Measurements from ENCODE around the gene INPP4B.
"Not testable (repeated sequence)": the region's sequence is repeated elsewhere in the genome, so short reads cannot be mapped to it uniquely, and the experiment has no call there.

INPP4B gene

DNA sequence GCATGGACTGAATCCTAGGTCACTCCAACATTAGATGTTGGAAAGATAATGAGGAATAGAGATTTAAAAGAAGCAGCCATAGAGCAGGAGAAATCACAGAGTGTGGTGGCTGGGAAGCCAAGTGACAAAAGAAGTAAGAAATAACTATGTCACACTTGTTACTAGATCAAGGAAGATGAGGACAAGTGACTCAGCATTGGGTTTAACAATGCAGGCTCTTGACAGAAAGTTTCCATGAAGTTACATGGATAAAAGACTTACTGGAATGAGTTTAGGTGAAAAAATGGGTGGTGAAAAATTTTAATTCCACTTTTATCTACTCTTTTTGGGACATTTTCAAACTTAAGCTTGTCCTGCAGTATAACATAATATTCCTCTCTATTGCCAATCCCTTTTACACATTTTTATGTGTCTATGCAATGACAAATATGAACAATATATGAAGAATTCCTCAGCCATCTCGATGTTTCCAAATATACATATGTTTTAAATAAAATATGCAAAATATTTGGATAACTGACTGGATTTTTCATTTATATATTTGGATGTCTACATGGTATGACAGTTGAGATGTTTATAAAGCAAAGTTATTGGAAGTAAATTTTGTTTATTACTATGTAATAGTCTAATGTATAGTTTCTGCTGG, 747.1 kb downstream of the INPP4B start:
- DNase-seq = no peak

DNA sequence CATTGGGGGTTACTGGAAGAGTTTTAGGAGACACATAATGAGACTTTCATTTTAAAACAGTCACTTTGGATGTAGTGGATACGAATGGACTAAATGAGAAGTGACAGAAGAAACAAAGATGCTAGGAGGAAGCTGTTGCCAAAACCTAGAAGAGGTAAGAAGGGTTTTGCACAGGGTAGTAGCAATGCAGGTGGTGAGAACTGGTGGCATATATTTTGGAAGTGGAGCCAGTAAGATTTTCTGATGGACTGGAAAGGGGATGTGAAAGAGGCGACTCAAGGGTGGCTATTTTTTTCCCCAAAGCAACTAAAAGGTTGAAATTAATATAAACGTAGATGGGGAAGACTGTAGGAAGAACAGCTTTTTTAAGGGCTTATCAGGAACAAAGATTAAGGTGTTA, 747.7 kb downstream of the INPP4B start:
- DNase-seq = no peak

DNA sequence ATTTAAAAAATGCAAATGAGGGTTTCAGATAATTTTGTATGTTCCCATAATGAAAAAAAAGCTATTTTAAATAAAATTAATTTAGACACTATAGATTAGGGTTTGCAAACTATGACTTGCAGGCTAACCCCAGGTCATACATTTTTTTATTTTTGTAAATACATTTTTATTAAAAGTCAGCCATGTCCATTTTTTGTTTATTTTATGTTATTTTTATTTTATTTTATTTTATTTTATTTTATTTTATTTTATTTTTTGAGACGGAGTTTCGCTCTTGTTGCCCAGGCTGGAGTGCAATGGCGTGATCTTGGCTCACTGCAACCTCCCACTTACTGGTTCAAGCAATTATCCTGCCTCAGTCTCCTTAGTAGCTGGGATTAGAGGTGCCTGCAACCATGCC, 749.1 kb downstream of the INPP4B start:
- DNase-seq = no peak

DNA sequence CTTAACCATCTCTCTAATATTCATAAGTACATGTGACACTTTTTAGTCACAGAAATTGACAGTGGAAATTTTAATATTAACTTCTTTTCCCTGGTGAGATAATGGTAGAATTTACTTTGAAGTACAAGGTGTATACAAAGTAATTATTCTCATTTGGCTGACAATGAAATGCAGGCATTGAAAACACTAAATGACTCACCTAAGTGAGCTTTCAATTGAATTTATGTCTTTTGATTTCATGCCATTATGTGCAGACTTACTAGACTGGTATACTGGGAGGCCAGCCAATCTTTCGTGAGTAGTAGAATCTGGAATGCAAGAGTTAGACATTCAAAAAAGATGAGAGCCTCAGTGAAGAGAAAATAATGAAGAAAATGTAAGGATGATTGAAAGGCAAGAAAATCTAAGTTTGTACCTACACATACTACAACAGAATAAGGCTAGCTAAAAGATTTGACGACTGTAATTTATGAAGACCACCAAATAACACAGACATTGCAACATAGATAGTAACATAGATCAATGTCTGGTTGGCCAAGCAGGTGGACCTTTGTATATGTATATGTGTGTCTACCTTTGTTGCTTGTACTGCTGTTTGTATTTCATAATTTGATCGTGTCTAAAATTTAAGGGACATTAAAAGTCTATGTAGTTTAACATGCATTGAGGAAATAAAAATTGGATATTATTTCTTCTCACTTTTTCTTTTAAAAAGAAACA, 750.1 kb downstream of the INPP4B start:
- no peak for DNase-seq

DNA sequence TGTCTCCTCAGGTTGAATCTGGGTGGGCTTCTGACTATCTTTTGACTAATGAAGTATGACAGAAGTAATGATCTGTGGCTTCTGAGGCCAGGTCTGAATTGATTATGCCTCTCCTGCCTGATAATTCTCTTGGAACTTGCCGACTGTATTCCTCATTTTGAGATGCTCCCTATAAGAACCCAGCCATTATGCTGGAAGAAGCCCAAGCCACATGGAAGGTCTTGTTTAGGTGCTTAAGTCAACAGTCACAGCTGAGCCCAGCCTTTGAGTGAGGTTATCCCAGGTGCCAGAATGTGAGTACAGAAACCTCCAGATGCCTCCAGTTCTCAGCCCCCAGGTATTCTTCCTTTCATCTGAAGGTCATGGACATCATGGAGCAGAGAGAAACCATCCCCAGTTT, 753.2 kb downstream of the INPP4B start:
- no peak for DNase-seq

DNA sequence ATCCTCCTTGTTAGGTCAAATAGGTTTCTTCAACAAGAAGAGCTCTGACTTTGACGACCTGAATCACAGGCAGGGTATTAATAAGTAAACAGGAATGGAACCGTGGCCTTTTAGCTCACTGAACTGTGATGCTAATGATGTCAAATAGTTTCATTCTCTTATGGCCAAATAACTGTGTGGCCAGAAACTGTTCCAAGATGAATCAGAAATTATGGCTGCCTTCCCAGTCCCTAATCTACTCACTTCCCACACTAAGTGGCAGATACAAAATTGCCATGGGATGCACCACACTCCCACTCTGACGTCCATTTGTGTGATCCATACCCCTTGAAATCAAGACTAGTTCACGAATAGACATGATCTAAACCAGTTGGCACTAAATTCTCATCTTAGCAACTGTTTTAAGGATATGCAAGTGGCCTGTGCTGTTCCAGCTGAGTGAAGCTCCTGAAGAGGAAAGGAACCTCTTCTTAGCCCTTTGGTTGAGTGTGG, 754.4 kb downstream of the INPP4B start:
- DNase-seq = no peak

DNA sequence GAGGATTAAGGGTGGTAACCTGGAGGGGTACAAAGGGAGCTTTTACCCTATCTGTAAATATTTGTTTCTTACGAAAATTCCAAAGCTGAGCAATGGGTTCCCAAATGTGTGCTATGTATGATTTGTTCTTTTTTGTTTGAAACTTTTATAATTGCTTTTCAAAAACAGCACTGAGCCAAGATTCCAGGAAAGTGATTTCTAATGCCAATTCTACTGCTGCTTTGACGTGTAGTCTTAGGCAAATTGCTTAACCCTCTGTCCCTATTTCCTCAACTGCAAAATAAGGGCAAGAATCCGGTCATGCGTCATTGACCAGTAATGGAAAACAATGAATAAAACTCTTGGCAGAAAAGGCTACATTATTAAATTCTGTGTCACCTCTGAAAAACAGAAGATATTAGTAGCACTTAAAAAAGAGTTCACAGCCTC, 755.0 kb downstream of the INPP4B start:
- no peak for DNase-seq

GRCh38 chr4:142088906-142089305, 757.2 kb downstream of the INPP4B start:
- DNase-seq = no peak

GRCh38 chr4:142085513-142086292, 760.4 kb downstream of the INPP4B start:
- no peak for DNase-seq

DNA sequence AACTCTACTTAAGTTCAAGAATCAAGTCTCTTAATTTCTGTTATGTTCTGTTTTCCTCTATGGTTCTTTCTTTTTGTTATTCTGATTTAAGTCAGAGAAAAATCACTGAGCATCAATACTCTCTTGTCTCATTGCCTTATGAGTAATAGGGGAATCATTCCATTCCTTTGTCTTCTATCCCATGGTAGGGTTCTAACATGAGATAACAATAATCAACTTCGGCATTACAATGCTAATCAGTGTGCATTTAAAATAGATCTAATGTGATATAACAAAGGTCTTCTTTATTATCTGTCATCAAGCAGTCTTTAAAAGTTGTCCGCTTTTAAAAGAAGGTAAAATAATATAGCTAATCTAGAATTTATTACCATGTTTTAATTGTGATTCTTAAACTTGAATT, 762.8 kb downstream of the INPP4B start:
- no peak for DNase-seq

DNA sequence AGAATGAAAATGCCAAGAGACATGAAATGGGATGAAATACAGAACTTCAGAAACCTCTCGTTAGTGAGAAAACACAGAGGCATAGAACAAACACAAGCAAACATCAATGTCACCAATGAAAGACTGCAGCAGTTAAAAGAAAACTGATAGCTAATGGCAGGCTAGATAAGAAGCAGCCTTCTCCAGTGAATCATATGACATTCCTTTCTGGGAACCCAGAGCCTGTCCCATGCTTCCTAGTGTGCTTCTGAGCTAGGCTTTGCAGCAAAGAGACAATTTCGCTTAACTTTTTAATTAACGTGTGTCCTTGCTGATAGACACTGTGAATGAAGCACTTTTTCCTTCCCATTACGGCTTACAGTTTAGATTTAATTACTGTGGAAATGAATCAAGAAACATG, 765.1 kb downstream of the INPP4B start:
- DNase-seq = no peak

- no peak for DNase-seq
Observed at GRCh38 chr4:142079959-142080358, 766.1 kb downstream of the INPP4B start.

DNA sequence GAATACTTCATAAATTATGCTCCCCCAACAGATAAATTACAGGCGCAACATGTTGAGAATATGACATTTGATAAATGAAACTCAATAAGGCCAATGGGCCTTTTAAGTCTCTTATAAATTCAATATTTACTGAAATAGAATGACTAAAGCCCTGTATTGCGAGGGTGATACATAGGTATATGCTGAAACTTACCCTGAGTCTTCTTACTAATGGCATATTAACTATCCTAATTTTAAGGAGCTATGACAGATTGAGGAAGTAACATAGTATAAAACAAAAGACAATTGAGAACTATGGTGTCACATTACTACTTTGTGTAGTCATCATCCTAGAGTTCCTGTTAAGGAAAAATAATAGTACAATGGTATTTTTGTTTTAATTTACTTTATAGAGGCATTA, 769.1 kb downstream of the INPP4B start:
- no peak for DNase-seq

- DNase-seq = not testable (repeated sequence)
Observed at GRCh38 chr4:142068304-142068703, 777.8 kb downstream of the INPP4B start.

DNA sequence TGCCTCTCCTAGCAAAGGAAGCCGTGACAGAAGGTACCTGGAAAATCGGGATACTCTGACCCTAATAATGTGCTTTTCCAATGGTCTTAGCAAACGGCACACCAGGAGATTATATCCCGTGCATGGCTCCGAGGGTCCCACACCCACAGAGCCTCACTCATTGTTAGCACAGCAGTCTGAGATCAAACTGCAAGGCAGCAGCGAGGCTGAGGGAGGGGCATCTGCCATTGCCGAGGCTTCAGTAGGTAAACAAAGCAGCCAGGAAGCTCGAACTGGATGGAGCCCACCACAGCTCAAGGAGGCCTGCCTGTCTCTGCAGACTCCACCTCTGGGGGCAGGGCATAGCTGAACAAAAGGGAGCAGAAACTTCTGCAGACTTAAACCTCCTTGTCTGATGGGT, 779.5 kb downstream of the INPP4B start:
- DNase-seq = not testable (repeated sequence)

GRCh38 chr4:142065086-142065647, 780.9 kb downstream of the INPP4B start:
- DNase-seq = no peak

- DNase-seq = no peak
Observed at GRCh38 chr4:142064181-142064580, 781.9 kb downstream of the INPP4B start.

DNA sequence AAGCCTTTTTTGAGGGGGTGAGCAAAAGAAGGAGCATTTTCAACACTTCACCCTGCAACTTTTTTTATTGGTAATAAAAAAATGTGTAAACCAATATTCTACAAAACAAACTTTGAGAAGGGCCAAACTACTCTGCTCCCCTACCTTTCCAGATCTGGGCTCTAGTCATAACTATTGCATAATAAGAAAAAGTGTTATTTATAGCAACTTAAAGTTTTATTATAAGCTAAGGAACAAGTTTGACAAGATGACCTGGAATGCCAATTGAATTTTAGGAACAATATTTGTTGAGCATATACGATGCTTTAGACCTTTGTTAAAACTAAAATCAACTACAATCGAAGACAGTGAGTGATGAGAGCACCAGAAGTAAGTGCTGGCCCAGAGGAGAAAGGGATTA, 800.1 kb downstream of the INPP4B start:
- no peak for DNase-seq

DNA sequence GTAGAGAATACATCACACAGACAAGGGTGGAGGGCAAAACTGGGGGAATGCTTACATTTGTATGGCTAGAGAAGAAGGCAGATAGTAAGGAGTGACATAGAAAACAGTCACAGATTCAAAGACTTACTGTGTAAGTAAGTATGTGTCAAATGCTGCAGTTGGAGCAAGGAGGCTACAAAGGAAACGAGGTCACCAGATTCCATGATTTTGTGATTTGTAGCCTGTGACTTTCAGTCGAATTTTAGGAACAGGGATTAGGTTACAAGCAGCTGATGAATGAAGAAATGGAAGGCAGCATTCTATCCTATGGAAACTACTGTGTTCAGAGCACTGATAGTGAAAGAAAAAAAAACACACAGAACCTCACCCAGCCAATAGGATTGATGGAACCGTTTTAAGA, 801.8 kb downstream of the INPP4B start:
- no peak for DNase-seq

GRCh38 chr4:142043509-142043908, 802.6 kb downstream of the INPP4B start:
- DNase-seq = no peak

- no peak for DNase-seq
Observed at GRCh38 chr4:142041788-142042187, 804.3 kb downstream of the INPP4B start.

- DNase-seq = no peak
Observed at GRCh38 chr4:142040043-142040442, 806.1 kb downstream of the INPP4B start.

DNA sequence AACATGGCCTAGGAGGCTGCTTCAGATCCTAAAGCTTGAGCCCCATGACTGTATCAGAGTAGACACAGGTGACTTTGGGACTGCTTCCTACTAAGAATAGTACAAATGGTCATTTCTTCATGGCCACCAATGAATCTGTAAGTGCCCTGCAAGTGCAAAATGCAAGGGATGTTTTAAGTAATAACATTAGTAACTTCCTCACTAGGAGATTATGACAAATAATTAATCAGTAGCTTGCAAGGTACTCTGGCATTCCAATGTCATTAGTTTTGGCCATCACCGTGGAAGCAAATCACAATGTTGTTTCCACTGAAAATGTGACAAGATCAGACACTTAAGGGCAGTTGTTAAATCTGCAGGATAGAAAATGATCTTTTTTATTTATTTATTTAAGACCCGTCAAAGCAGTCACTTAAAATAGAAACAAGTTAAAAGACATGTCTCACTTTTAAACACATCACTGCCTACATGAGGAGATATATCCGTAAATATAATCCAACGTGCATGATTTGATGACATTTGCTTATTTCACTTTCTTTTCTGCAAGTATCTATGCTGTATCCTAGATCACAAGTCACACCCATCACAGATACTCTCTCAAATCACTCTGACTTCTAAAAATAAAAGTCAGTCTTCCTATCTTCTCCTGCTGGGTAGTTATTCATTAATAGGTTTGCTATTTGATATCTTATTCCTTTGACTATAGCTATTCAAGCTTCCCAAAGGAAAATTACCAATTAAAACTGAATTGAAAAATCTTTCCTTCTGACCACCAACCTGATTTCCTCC, 809.1 kb downstream of the INPP4B start:
- DNase-seq = no peak

All from activated gamma-delta T cell treated with Interleukin-2 at 50 U/mL for 16 hours (primary cell).